ENCODE results near the gene IGFBP1. TPM values are rescaled to one million over a fixed set of nuclear protein-coding genes. Genes with fewer than 3 reads are reported as not detected.

IGFBP1 gene
- polyA plus RNA-seq, 1 of the 3 experiments (the other 2 are of a cell fraction), result not detected

GRCh38 chr7:45872116-45873034, 15.9 kb upstream of the IGFBP1 start:
- Histone ChIP-seq H3K27ac (ENCODE audit: low read depth in 2 of 2, low read length in 1 of 2) (no peak overlapping the region), H3K9me2 (no peaks in the 10 kb centered on the region), H3K4me3 (ENCODE audit: low read depth in 2 of 2, low read length in 1 of 2) (no peak overlapping the region), H3K9me3 (no peaks in the 10 kb centered on the region), H3K79me2 (ENCODE audit: insufficient read depth) (no peaks in the 10 kb centered on the region), H3K36me3 (replicated peaks in 1 of 2; ENCODE audit: control insufficient read depth in 1 of 2, insufficient read depth in 2 of 2, low read length in 1 of 2) (no peaks in the 10 kb centered on the region), H3K4me1 (ENCODE audit: control insufficient read depth in 1 of 2, insufficient read depth in 2 of 2, low read depth in 1 of 2, low read length in 1 of 2) (peaks cover 0 to 5% of the 10 kb centered on the region in 2 experiments), H3K27me3 (ENCODE audit: insufficient read depth) (no peaks in the 10 kb centered on the region), H4K20me1 (ENCODE audit: insufficient read depth) (no peaks in the 10 kb centered on the region), H2AFZ (ENCODE audit: low read depth) (no peak overlapping the region), H3K9ac (no peak overlapping the region), H3F3A (replicated peaks; ENCODE audit: insufficient read depth) (peaks cover 12% of the 10 kb centered on the region), H3K4me2 (no peak overlapping the region)
- DNase-seq, result no peak
- 76% methylated on average over 9 of the region's 10 CpGs for WGBS (ENCODE audit: low lambda C conversion rate)
- ChIA-PET POLR2A (no interaction called here), CTCF (interaction anchor here (1.7 kb wide), 1 partner anchor 9 kb away, joined by 3 read pairs; no protein-coding TSS in a partner anchor)
- TF ChIP-seq MXI1 (IDR thresholded peaks at IDR 0.05; ENCODE audit: low read depth, low read length), result no peak
- TF ChIP-seq SMC3 (IDR thresholded peaks at IDR 0.05; ENCODE audit: low read depth, low read length), result 0 out of 2 replicates have a peak, but pooled peaks have one; percentile 10
- no peak for TF ChIP-seq YY1 (IDR thresholded peaks at IDR 0.05; ENCODE audit: low read depth)
- TF ChIP-seq, protein P1, sequence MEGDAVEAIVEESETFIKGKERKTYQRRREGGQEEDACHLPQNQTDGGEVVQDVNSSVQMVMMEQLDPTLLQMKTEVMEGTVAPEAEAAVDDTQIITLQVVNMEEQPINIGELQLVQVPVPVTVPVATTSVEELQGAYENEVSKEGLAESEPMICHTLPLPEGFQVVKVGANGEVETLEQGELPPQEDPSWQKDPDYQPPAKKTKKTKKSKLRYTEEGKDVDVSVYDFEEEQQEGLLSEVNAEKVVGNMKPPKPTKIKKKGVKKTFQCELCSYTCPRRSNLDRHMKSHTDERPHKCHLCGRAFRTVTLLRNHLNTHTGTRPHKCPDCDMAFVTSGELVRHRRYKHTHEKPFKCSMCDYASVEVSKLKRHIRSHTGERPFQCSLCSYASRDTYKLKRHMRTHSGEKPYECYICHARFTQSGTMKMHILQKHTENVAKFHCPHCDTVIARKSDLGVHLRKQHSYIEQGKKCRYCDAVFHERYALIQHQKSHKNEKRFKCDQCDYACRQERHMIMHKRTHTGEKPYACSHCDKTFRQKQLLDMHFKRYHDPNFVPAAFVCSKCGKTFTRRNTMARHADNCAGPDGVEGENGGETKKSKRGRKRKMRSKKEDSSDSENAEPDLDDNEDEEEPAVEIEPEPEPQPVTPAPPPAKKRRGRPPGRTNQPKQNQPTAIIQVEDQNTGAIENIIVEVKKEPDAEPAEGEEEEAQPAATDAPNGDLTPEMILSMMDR (IDR thresholded peaks at IDR 0.05), result peak; percentile 54
- 0 out of 2 replicates have a peak, but pooled peaks have one; percentile 5 for TF ChIP-seq RAD21 (IDR thresholded peaks at IDR 0.05; ENCODE audit: low read length)

GRCh38 chr7:45873035-45873354, 15.3 kb upstream of the IGFBP1 start, which contains the start of gene CCDC201:
Gene CCDC201 (minus strand): TSS chr7:45873082. CDS start chr7:45873007, 75 bp downstream.
- Histone ChIP-seq H4K20me1 (ENCODE audit: insufficient read depth) (no peaks in the 10 kb centered on the region), H3F3A (replicated peaks; ENCODE audit: insufficient read depth) (peaks cover 12% of the 10 kb centered on the region), H3K4me1 (ENCODE audit: control insufficient read depth in 1 of 2, insufficient read depth in 2 of 2, low read depth in 1 of 2, low read length in 1 of 2) (peaks cover 0 to 5% of the 10 kb centered on the region in 2 experiments; a peak in 3 of 4 replicates), H3K9ac (no peak within 1 kb of the TSS), H3K27ac (ENCODE audit: low read depth in 2 of 2, low read length in 1 of 2) (no peak within 1 kb of the TSS), H3K79me2 (ENCODE audit: insufficient read depth) (no peaks in the 10 kb centered on the region), H3K27me3 (ENCODE audit: insufficient read depth) (no peaks in the 10 kb centered on the region), H3K4me2 (no peak within 1 kb of the TSS), H2AFZ (ENCODE audit: low read depth) (no peak within 1 kb of the TSS), H3K9me3 (no peaks in the 10 kb centered on the region), H3K9me2 (no peaks in the 10 kb centered on the region), H3K4me3 (ENCODE audit: low read depth in 2 of 2, low read length in 1 of 2) (no peak within 1 kb of the TSS), H3K36me3 (replicated peaks in 1 of 2; ENCODE audit: control insufficient read depth in 1 of 2, insufficient read depth in 2 of 2, low read length in 1 of 2) (no peaks in the 10 kb centered on the region)
- no peak for TF ChIP-seq EZH2phosphoT487 (IDR thresholded peaks at IDR 0.05; ENCODE audit: borderline replicate concordance, low read depth)
- ChIA-PET POLR2A (no interaction called here), CTCF (interaction anchor here (0.7 to 1.7 kb wide), 2 partner anchors 8 to 9 kb away, joined by 3 read pairs; no protein-coding TSS in a partner anchor)
- no peak for DNase-seq
- 89% methylated on average over 7 of the region's 7 CpGs for WGBS (ENCODE audit: low lambda C conversion rate)

DNA sequence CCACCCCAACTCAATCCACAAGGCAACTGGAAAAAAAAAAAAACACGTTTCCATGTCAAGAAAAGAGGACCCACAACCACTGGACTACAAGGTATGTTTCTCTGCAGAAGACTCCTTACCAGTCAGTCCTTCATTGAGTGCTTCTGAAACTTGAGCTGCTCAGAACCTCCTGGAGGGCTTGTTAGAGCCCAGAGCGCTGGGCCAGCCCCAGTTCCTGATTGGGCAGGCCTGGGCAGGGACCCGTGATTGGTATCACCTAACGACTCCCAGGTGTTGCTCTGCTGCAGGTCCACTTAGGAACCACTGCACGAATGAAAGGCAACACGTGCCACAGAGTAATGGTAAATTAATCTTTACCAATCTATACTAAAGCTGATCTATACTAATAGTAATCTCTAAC, 14.9 kb upstream of the IGFBP1 start:
- Histone ChIP-seq H2AFZ (ENCODE audit: low read depth) (no peak overlapping the region), H3K9ac (no peak overlapping the region), H3K9me3 (no peaks in the 10 kb centered on the region), H3K27ac (ENCODE audit: low read depth in 2 of 2, low read length in 1 of 2) (no peak overlapping the region), H3K4me1 (ENCODE audit: control insufficient read depth in 1 of 2, insufficient read depth in 2 of 2, low read depth in 1 of 2, low read length in 1 of 2) (peaks cover 0 to 5% of the 10 kb centered on the region in 2 experiments; a peak in 3 of 4 replicates), H4K20me1 (ENCODE audit: insufficient read depth) (no peaks in the 10 kb centered on the region), H3K9me2 (no peaks in the 10 kb centered on the region), H3K4me3 (ENCODE audit: low read depth in 2 of 2, low read length in 1 of 2) (no peak overlapping the region), H3F3A (replicated peaks; ENCODE audit: insufficient read depth) (peaks cover 12% of the 10 kb centered on the region), H3K79me2 (ENCODE audit: insufficient read depth) (no peaks in the 10 kb centered on the region), H3K4me2 (no peak overlapping the region), H3K36me3 (replicated peaks in 1 of 2; ENCODE audit: control insufficient read depth in 1 of 2, insufficient read depth in 2 of 2, low read length in 1 of 2) (no peaks in the 10 kb centered on the region), H3K27me3 (ENCODE audit: insufficient read depth) (no peaks in the 10 kb centered on the region)
- ChIA-PET CTCF (interaction anchor here (0.7 to 1.7 kb wide), 5 partner anchors 8 to 49 kb away, joined by 3 read pairs; no protein-coding TSS in a partner anchor), POLR2A (interaction anchor here (0.7 kb wide), 1 partner anchor 504 kb away, joined by 3 read pairs; no protein-coding TSS in a partner anchor)
- WGBS (ENCODE audit: low lambda C conversion rate), result 86% methylated on average over 6 of the region's 6 CpGs
- peak; percentile 46 for DNase-seq
- TF ChIP-seq GABPA (IDR thresholded peaks at IDR 0.05; ENCODE audit: low read depth) (no peak), RFX5 (IDR thresholded peaks at IDR 0.05; ENCODE audit: low read length) (no peak), TCF12 (IDR thresholded peaks at IDR 0.05) (no peak), NRF1 (IDR thresholded peaks at IDR 0.05; ENCODE audit: low read depth, low read length) (no peak), USF1 (IDR thresholded peaks at IDR 0.05; ENCODE audit: borderline replicate concordance, low read depth) (no peak), RXRA (IDR thresholded peaks at IDR 0.05; ENCODE audit: borderline replicate concordance, low read depth) (no peak), JUND (IDR thresholded peaks at IDR 0.05) (no peak), MEF2A (IDR thresholded peaks at IDR 0.05; ENCODE audit: borderline replicate concordance, low read depth) (no peak), TEAD4 (IDR thresholded peaks at IDR 0.05; ENCODE audit: borderline replicate concordance, insufficient read depth) (no peak), RCOR1 (IDR thresholded peaks at IDR 0.05; ENCODE audit: low read length) (no peak), ELF1 (IDR thresholded peaks at IDR 0.05) (no peak), MXI1 (IDR thresholded peaks at IDR 0.05; ENCODE audit: low read depth, low read length) (no peak), FOXM1 (IDR thresholded peaks at IDR 0.05; ENCODE audit: low read depth) (no peak), FOSL2 (IDR thresholded peaks at IDR 0.05; ENCODE audit: borderline replicate concordance, low read depth) (no peak), YY1 (IDR thresholded peaks at IDR 0.05; ENCODE audit: low read depth) (no peak)
- TF ChIP-seq, protein P2, sequence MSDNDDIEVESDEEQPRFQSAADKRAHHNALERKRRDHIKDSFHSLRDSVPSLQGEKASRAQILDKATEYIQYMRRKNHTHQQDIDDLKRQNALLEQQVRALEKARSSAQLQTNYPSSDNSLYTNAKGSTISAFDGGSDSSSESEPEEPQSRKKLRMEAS (IDR thresholded peaks at IDR 0.05; ENCODE audit: low read depth), result no peak
